Activated naive CD8-positive, alpha-beta T cell treated with anti-CD3 and anti-CD28 coated beads, Interleukin-2, amount 10 ng/mL, durations not matched to agents 7 days and 5 days (primary cell): Measurements from ENCODE around the gene RSF1. TPM values are rescaled to one million over a fixed set of nuclear protein-coding genes. Genes with fewer than 3 reads are reported as not detected.
"Not testable (repeated sequence)": the region's sequence is repeated elsewhere in the genome, so short reads cannot be mapped to it uniquely, and the experiment has no call there.

Experiments
- ATAC-seq: fragments of 150-1000 bp; cut with Tn5 transposase; one replicate; pipeline ENCODE4 v1.10.0; 2021; ENCODE audit warnings: low read depth, moderate library complexity
- POLR2A ChIA-PET: fragments of 350-600 bp; sonication (Branson Sonifier 250); formaldehyde crosslinking; loops from one replicate; lab custom pipeline; 2021; ENCODE audit warnings: antibody characterized with exemption; lab: Charles Lee
- DNase-seq: peaks from one replicate; pipeline ENCODE4 v3.0.0; 2021
- H3K27ac Mint-ChIP-seq: one replicate; pipeline ENCODE4 v1.8.0; 2022; ENCODE audit warnings: mild to moderate bottlenecking, mixed read lengths
- H3K27me3 Mint-ChIP-seq: one replicate; pipeline ENCODE4 v1.8.0; 2022; ENCODE audit warnings: mild to moderate bottlenecking, moderate library complexity, mixed read lengths
- H3K36me3 Mint-ChIP-seq: one replicate; pipeline ENCODE4 v1.8.0; 2021; ENCODE audit warnings: mild to moderate bottlenecking, mixed read lengths
- H3K4me1 Mint-ChIP-seq: one replicate; pipeline ENCODE4 v1.8.0; 2021; ENCODE audit warnings: mixed read lengths
- H3K4me3 Mint-ChIP-seq: one replicate; pipeline ENCODE4 v1.8.0; 2022; ENCODE audit warnings: mild to moderate bottlenecking, moderate library complexity, mixed read lengths
- H3K9me3 Mint-ChIP-seq: one replicate; pipeline ENCODE4 v1.8.0; 2021; ENCODE audit warnings: mixed read lengths
- total RNA-seq, 2 experiments: library from RNA; stranded (reverse); gene quantifications; one replicate each; pipeline ENCODE4 v1.2.3, GENCODE V29; 2021

RSF1 gene
- total RNA-seq, 2 experiments from 2014 or later, result 64.8 to 74.1 TPM

DNA sequence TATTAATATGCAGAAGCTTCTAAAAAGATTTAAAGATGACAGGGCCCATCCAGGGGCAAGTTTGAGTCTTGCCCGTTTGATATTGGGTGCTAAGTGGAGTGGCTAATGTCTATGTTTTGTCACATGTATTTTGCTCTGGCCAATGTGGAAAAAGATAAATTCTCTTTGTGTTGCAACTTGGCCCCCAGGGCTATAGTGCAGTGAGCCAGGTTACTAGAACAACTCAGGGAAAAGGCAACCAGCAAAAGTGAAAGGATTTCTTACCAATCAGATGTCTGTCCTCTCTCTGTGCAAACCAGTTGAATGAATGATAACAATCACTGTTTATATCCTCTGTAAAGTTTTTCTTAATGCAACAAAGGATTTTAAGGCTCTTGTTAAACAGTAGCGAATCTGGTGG, 178.3 kb downstream of the RSF1 start:
- peaks cover 11% of the 10 kb centered on the region for H3K4me1 Mint-ChIP-seq
- no peak overlapping the region for H3K4me3 Mint-ChIP-seq
- POLR2A ChIA-PET, result no interaction called here
- H3K36me3 Mint-ChIP-seq, result peaks cover 6% of the 10 kb centered on the region
- H3K9me3 Mint-ChIP-seq, result peaks cover 8% of the 10 kb centered on the region
- H3K27ac Mint-ChIP-seq, result no peak overlapping the region
- ATAC-seq (no peak), DNase-seq (no peak)
- H3K27me3 Mint-ChIP-seq, result no peaks in the 10 kb centered on the region

DNA sequence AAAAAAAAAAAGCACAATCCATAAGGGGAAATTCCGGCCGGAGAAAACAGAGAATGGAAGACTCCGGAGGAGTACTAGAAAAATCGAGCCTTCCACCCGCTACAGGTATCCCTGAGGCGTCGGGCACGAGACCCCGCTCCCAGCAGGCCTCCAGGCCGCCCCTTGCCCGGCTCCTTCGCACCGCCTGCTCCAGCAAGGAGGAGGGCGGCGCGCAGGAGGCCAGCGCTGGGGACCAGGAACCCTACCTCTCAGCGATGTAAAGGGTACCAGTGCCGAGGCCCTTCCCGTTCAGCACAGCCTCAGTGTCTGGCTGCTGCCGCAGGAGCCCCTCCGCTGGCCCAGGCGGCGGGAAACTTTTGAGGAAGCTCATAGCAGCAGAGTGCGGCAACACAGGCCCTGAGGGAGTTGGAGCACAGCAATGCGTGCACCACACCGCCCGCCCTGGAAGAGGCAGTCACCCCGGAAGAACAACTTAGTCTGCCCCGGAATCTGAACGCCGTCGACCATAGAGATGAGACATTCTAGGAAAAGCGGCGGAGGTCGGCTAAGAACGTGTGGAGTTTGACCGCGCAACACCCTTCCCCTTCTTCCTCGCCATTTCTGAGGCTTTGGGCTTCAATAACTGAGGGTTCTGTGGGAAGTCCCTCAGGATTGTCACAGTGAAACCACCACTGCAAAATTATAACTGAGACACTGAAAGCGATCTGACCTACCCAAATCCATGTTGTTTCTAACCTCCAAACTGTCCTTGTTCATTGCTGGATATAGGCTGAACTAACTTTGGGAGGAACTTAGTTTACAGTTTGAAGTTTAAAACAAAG, 183.0 kb downstream of the RSF1 start, which contains the start of gene CLNS1A:
Gene CLNS1A (minus strand): TSS at position 450 of the 821 bp plus-strand sequence. CDS start 80 bp downstream, at position 370.
- Mint-ChIP-seq H3K4me3 (peak within 1 kb of the TSS; percentile 94), H3K27me3 (no peaks in the 10 kb centered on the region), H3K36me3 (peaks cover 21% of the 10 kb centered on the region), H3K9me3 (peaks cover 8% of the 10 kb centered on the region), H3K4me1 (peaks cover 35% of the 10 kb centered on the region), H3K27ac (peak within 1 kb of the TSS; percentile 86)
- ATAC-seq, result peak; percentile 99
- DNase-seq, result peak; percentile 78
- POLR2A ChIA-PET, result no interaction called here

DNA sequence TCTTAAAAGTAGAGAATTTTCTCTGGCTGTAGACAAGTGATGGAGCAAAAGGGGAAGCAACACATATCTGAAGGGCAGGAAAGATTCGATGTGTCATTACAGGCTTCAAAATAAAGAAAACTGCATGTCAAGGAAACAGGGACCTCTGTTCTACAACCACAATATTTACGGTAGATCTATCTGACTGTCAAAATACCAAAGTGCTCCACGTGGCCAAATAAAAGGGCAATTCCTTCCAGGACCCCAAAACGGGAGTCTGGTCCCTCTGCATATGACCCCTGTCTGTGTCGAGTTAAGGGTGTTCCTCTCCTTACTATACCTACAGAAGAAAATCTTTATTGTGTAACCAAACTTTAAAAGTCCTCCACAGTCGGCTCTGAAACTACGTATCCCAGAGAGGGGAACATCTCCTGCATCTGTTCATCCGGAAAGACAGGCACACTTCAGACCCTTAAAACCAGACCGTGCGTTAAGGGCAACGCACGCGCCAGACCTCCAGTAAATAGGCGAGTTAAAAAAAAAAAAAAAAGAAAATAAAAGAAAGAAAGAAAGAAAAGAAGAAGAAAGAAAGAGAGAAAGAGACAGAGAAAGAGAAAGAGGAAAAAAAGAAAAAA, 183.7 kb downstream of the RSF1 start:
- peak overlapping the region; percentile 94 for H3K4me3 Mint-ChIP-seq
- DNase-seq (no peak), ATAC-seq (no peak)
- POLR2A ChIA-PET, result no interaction called here
- peaks cover 18% of the 10 kb centered on the region for H3K36me3 Mint-ChIP-seq
- peak overlapping the region; percentile 75 for H3K27ac Mint-ChIP-seq
- peaks cover 32% of the 10 kb centered on the region for H3K4me1 Mint-ChIP-seq
- peaks cover 5% of the 10 kb centered on the region for H3K9me3 Mint-ChIP-seq
- H3K27me3 Mint-ChIP-seq, result no peaks in the 10 kb centered on the region

DNA sequence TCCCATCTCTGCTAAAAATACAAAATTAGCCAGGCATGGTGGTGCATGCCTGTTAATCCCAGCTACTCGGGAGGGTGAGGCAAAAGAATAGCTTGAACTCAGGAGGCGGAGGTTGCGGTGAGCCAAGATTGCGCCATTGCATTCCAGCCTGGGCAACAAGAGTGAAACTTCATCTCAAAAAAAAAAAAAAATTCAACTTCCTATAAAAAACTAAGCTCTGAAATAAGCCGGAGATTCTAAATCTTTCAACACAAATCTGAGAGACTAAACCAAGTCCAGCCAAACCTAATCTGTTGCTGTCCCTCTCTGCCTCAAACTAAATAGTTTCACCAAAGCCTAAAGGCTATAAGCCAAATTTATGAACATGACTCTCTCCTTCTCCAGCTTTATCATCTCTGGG, 186.6 kb downstream of the RSF1 start:
- ATAC-seq, H3K27ac Mint-ChIP-seq, H3K9me3 Mint-ChIP-seq, H3K4me3 Mint-ChIP-seq, H3K27me3 Mint-ChIP-seq, DNase-seq: not testable (repeated sequence)
- Mint-ChIP-seq H3K36me3 (peaks cover 22% of the 10 kb centered on the region), H3K4me1 (peaks cover 41% of the 10 kb centered on the region)
- POLR2A ChIA-PET, result interaction anchor here (1.3 kb wide), 1 partner anchor 223 kb away, joined by 6 read pairs; no protein-coding TSS in a partner anchor

DNA sequence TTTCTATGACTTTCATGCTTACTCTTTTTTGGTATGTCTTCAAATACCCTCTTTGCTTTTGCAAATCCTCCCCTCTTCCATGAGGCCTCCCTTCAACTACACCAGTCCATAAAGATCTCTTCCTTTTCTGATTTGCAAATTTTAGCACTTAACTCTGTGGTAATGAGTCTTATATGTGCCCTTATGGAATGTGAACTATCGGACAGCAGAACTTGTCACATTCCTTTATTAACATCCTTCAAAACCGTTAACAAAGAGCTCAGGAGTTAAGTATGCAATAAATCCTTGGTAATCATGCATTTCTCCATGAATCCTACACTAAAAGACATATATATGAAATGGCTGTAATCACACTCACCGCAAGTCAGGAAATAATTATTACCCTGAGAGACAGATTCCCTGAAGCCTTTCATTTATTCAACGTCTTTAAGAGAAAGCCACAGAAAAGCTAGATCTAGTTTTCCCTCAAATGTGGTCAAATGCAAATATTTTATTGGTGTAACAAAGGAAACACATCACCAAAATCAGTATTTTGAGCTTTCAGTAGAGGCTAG, 190.3 kb downstream of the RSF1 start:
- POLR2A ChIA-PET, result no interaction called here
- Mint-ChIP-seq H3K36me3 (peaks cover 24% of the 10 kb centered on the region), H3K4me1 (peaks cover 22% of the 10 kb centered on the region), H3K27ac (peak overlapping the region; percentile 71), H3K27me3 (no peaks in the 10 kb centered on the region), H3K4me3 (peak overlapping the region; percentile 28), H3K9me3 (no peaks in the 10 kb centered on the region)
- no peak for DNase-seq
- ATAC-seq, result no peak

DNA sequence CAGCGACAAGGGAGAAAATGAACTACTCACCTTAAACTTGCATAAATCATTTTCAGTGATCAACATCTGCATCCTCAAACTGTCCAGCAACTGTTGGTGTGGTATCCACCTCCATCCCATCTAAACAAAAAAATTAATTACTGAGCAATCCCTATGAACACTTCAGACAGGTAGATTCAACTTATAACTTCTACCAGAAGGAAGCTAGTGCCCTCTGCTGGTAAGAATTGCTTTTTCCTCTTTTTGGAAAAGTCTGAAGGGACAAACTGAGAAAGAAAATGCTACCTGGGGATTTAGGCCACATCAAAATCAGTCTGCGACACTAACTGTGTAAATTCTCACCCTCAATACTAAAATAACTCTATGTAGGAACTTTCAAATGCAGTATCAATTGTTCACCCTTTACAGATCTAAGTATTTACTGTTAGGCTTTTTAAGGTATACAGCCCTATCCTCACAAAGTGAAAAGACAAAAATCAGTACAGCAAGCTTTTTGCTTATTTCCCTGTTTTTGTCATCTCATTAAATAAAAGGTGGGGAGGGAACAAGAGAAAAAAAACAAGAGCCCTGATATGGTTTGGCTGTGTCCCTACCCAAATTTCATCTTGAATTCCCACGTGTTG, 200.8 kb downstream of the RSF1 start:
- POLR2A ChIA-PET, result no interaction called here
- H3K27ac Mint-ChIP-seq, result no peak overlapping the region
- peaks cover 17% of the 10 kb centered on the region for H3K36me3 Mint-ChIP-seq
- no peaks in the 10 kb centered on the region for H3K27me3 Mint-ChIP-seq
- DNase-seq (no peak), ATAC-seq (no peak)
- H3K4me3 Mint-ChIP-seq, result no peak overlapping the region
- H3K9me3 Mint-ChIP-seq, result no peaks in the 10 kb centered on the region
- H3K4me1 Mint-ChIP-seq, result no peaks in the 10 kb centered on the region

DNA sequence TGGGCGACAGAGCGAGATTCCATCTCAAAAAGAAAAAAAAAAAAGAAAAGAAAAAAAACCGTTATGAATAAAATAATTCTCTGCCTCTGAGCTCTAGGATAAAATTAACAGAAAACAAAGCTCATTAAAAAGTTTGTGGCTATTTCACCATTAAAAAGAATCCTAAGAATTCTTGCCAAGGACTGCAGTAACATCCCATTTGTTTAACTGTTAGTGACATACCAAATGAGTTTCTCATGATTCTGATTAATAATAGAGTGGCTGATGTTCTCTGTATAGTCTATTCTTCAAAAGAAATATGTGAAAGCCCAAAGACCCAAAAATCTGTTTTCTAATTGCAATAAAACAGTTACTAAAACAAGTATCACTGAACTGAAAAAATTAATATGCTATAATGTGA, 202.6 kb downstream of the RSF1 start:
- Mint-ChIP-seq H3K27ac (no peak overlapping the region), H3K9me3 (no peaks in the 10 kb centered on the region), H3K36me3 (peaks cover 15% of the 10 kb centered on the region), H3K4me3 (no peak overlapping the region), H3K4me1 (no peaks in the 10 kb centered on the region), H3K27me3 (no peaks in the 10 kb centered on the region)
- POLR2A ChIA-PET, result no interaction called here
- no peak for ATAC-seq
- no peak for DNase-seq

DNA sequence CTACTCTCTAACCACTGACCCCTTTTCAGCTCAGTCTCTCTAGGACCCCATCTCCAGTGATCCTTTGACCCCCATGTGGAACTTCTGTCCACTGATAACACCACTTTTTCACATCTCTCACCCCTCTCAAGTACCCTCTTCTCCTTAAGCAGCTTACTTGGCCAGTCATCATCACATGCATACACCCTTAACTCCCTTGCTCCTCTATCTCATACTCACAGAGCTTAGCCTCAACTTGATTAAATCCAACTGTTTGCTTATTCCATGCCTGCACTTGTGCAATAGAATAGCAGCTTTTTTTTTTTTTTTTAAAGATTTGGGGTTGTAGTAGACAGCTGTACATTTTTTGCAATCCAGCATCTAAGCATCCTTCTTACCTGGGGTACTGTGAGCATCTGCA, 208.6 kb downstream of the RSF1 start:
- Mint-ChIP-seq H3K4me1 (no peaks in the 10 kb centered on the region), H3K4me3 (no peak overlapping the region), H3K36me3 (peaks cover 7% of the 10 kb centered on the region), H3K27me3 (no peaks in the 10 kb centered on the region), H3K27ac (no peak overlapping the region), H3K9me3 (no peaks in the 10 kb centered on the region)
- DNase-seq (no peak), ATAC-seq (no peak)
- POLR2A ChIA-PET, result no interaction called here

Other genes starting within 250 kb of the RSF1 start
- gene AQP11, start 230.8 kb downstream of the RSF1 start, total RNA-seq, result under 1 TPM; 0.28 to 0.48 TPM
- gene CLNS1A, start 182.9 kb downstream of the RSF1 start, total RNA-seq, result 100 to 1,000 TPM; 101 to 117 TPM
- gene AAMDC, start 422 bp upstream of the RSF1 start, total RNA-seq, result 10 to 100 TPM in 1 of 2 experiments, 1 to 10 TPM in 1; 9.5 to 11.3 TPM
- gene INTS4, start 173.9 kb upstream of the RSF1 start, total RNA-seq, result 10 to 100 TPM; 53.9 to 56.8 TPM
- under 1 TPM in 1 of 2 experiments, not detected in 1; 0.22 TPM for gene KCTD14, start 202.6 kb upstream of the RSF1 start, total RNA-seq
- gene THRSP, start 243.1 kb upstream of the RSF1 start, total RNA-seq, result not detected